ENCODE results near the gene PHF20.

The PHF20 gene

GRCh38 chr20:35910254-35910653 is 138.4 kb downstream of the PHF20 start:
- H3K36me3 ChIP-seq (ENCODE audit: control insufficient read depth, insufficient read depth, low read length): peaks cover 5% of the 10 kb centered on the region; the same call in 1 of the 2 replicates
- no CpG with 5 or more reads among the region's 3 CpGs for WGBS (ENCODE audit: insufficient coverage, insufficient read length)

GRCh38 chr20:35912881-35913280 is 141.1 kb downstream of the PHF20 start:
- no peak overlapping the region for H3K27ac ChIP-seq (ENCODE audit: low read length)
- no peaks in the 10 kb centered on the region for H3K27me3 ChIP-seq (ENCODE audit: control insufficient read depth, insufficient read depth, low read length)
- no peaks in the 10 kb centered on the region for H3K9me3 ChIP-seq (ENCODE audit: control insufficient read depth, insufficient read depth, low read length)
- no CpG with 5 or more reads among the region's 4 CpGs for WGBS (ENCODE audit: insufficient coverage, insufficient read length)
- H3K4me1 ChIP-seq (ENCODE audit: control insufficient read depth, insufficient read depth, low read length): no peaks in the 10 kb centered on the region
- H3K36me3 ChIP-seq (ENCODE audit: control insufficient read depth, insufficient read depth, low read length): peaks cover 5% of the 10 kb centered on the region
- DNase-seq (ENCODE audit: low read depth, low spot score): no peak
- H3K4me3 ChIP-seq (ENCODE audit: low read length): no peak overlapping the region

More at GRCh38 chr20:35910254-35910653, 138.4 kb downstream of the PHF20 start:
- Histone ChIP-seq H3K27ac (ENCODE audit: low read length) (no peak overlapping the region), H3K4me3 (ENCODE audit: low read length) (no peak overlapping the region), H3K4me1 (ENCODE audit: control insufficient read depth, insufficient read depth, low read length) (no peaks in the 10 kb centered on the region), H3K27me3 (ENCODE audit: control insufficient read depth, insufficient read depth, low read length) (no peaks in the 10 kb centered on the region), H3K9me3 (ENCODE audit: control insufficient read depth, insufficient read depth, low read length) (no peaks in the 10 kb centered on the region)
- no peak for DNase-seq (ENCODE audit: low read depth, low spot score)

- H3K36me3 ChIP-seq (ENCODE audit: control insufficient read depth, insufficient read depth, low read length): peaks cover 7% of the 10 kb centered on the region
- H3K4me1 ChIP-seq (ENCODE audit: control insufficient read depth, insufficient read depth, low read length): no peaks in the 10 kb centered on the region
- H3K27me3 ChIP-seq (ENCODE audit: control insufficient read depth, insufficient read depth, low read length): no peaks in the 10 kb centered on the region
- H3K27ac ChIP-seq (ENCODE audit: low read length): no peak overlapping the region
- no peak for DNase-seq (ENCODE audit: low read depth, low spot score)
- H3K4me3 ChIP-seq (ENCODE audit: low read length): no peak overlapping the region
- WGBS (ENCODE audit: insufficient coverage, insufficient read length): no CpG with 5 or more reads among the region's 3 CpGs
- H3K9me3 ChIP-seq (ENCODE audit: control insufficient read depth, insufficient read depth, low read length): no peaks in the 10 kb centered on the region
Observed at GRCh38 chr20:35917077-35917476, 145.3 kb downstream of the PHF20 start.

GRCh38 chr20:35918021-35918420 is 146.2 kb downstream of the PHF20 start:
- Histone ChIP-seq H3K36me3 (ENCODE audit: control insufficient read depth, insufficient read depth, low read length) (peaks cover 7% of the 10 kb centered on the region), H3K4me1 (ENCODE audit: control insufficient read depth, insufficient read depth, low read length) (no peaks in the 10 kb centered on the region), H3K27ac (ENCODE audit: low read length) (no peak overlapping the region), H3K27me3 (ENCODE audit: control insufficient read depth, insufficient read depth, low read length) (no peaks in the 10 kb centered on the region), H3K4me3 (ENCODE audit: low read length) (no peak overlapping the region), H3K9me3 (ENCODE audit: control insufficient read depth, insufficient read depth, low read length) (no peaks in the 10 kb centered on the region)
- DNase-seq (ENCODE audit: low read depth, low spot score): no peak
- WGBS (ENCODE audit: insufficient coverage, insufficient read length): no CpG with 5 or more reads among the region's 1 CpG

DNA sequence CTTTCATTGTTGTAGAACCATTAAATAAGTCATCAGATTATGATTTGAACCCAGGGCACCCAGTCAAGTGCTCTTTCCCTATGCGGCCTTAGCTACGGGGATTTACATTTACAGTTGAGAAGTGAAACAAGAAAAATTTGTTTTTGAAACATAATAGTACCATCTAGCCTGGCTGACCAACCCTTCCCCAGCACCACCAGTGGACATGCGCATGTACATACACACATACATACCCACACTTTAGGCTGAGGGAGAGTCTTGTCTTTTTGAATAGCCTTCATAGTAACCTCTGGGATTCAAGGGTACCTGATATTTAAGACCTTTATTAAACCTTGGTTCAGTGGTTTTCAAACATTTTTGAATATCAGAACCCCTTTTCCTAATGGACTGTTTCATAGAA is 148.7 kb downstream of the PHF20 start:
- Histone ChIP-seq H3K27ac (ENCODE audit: low read length) (no peak overlapping the region), H3K4me1 (ENCODE audit: control insufficient read depth, insufficient read depth, low read length) (no peaks in the 10 kb centered on the region), H3K36me3 (ENCODE audit: control insufficient read depth, insufficient read depth, low read length) (peaks cover 3% of the 10 kb centered on the region), H3K9me3 (ENCODE audit: control insufficient read depth, insufficient read depth, low read length) (no peaks in the 10 kb centered on the region), H3K4me3 (ENCODE audit: low read length) (no peak overlapping the region), H3K27me3 (ENCODE audit: control insufficient read depth, insufficient read depth, low read length) (no peaks in the 10 kb centered on the region)
- no peak for DNase-seq (ENCODE audit: low read depth, low spot score)
- no CpG with 5 or more reads among the region's 3 CpGs for WGBS (ENCODE audit: insufficient coverage, insufficient read length)

- H3K4me3 ChIP-seq (ENCODE audit: low read length): no peak overlapping the region
- no peak for DNase-seq (ENCODE audit: low read depth, low spot score)
- no CpG with 5 or more reads among the region's 2 CpGs for WGBS (ENCODE audit: insufficient coverage, insufficient read length)
- no peaks in the 10 kb centered on the region for H3K9me3 ChIP-seq (ENCODE audit: control insufficient read depth, insufficient read depth, low read length)
- H3K27ac ChIP-seq (ENCODE audit: low read length): no peak overlapping the region
- peaks cover 7% of the 10 kb centered on the region; the same call in 1 of the 2 replicates for H3K36me3 ChIP-seq (ENCODE audit: control insufficient read depth, insufficient read depth, low read length)
- no peaks in the 10 kb centered on the region for H3K27me3 ChIP-seq (ENCODE audit: control insufficient read depth, insufficient read depth, low read length)
- H3K4me1 ChIP-seq (ENCODE audit: control insufficient read depth, insufficient read depth, low read length): peaks cover 3% of the 10 kb centered on the region; the same call in 1 of the 2 replicates
Observed at GRCh38 chr20:35929301-35929700, 157.5 kb downstream of the PHF20 start.

GRCh38 chr20:35934050-35934449 is 162.2 kb downstream of the PHF20 start:
- peaks cover 3% of the 10 kb centered on the region; the same call in 1 of the 2 replicates for H3K36me3 ChIP-seq (ENCODE audit: control insufficient read depth, insufficient read depth, low read length)
- no CpG with 5 or more reads among the region's 4 CpGs for WGBS (ENCODE audit: insufficient coverage, insufficient read length)
- H3K9me3 ChIP-seq (ENCODE audit: control insufficient read depth, insufficient read depth, low read length): no peaks in the 10 kb centered on the region
- DNase-seq (ENCODE audit: low read depth, low spot score): no peak
- no peaks in the 10 kb centered on the region for H3K27me3 ChIP-seq (ENCODE audit: control insufficient read depth, insufficient read depth, low read length)
- H3K4me1 ChIP-seq (ENCODE audit: control insufficient read depth, insufficient read depth, low read length): peaks cover 6% of the 10 kb centered on the region; the same call in 1 of the 2 replicates
- no peak overlapping the region for H3K27ac ChIP-seq (ENCODE audit: low read length)
- no peak overlapping the region for H3K4me3 ChIP-seq (ENCODE audit: low read length)

DNA sequence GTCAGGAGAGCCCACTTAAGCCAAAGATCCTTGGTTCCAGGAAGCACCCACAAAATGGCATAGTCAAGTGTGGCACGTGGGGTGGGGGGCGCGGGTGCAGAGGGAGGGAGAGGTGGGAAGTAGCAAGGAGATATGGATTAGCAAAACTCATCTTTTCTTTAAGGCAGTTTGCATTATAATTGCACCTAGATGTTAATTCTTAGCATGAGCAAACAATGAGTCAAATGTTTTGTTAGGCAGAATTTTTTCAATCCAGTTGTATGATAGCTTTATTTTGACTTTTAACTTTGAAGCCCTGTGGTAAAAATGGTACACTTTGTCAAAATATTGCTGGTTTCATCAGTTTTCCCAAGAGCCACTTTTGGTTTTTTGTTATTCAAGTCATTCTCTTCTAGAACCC is 167.4 kb downstream of the PHF20 start:
- no peak for DNase-seq (ENCODE audit: low read depth, low spot score)
- no CpG with 5 or more reads among the region's 3 CpGs for WGBS (ENCODE audit: insufficient coverage, insufficient read length)
- Histone ChIP-seq H3K9me3 (ENCODE audit: control insufficient read depth, insufficient read depth, low read length) (no peaks in the 10 kb centered on the region), H3K4me3 (ENCODE audit: low read length) (no peak overlapping the region), H3K27me3 (ENCODE audit: control insufficient read depth, insufficient read depth, low read length) (no peaks in the 10 kb centered on the region), H3K27ac (ENCODE audit: low read length) (no peak overlapping the region), H3K36me3 (ENCODE audit: control insufficient read depth, insufficient read depth, low read length) (peaks cover 3% of the 10 kb centered on the region; the same call in 1 of the 2 replicates), H3K4me1 (ENCODE audit: control insufficient read depth, insufficient read depth, low read length) (peaks cover 3% of the 10 kb centered on the region; the same call in 1 of the 2 replicates)

GRCh38 chr20:35941620-35942019 is 169.8 kb downstream of the PHF20 start:
- WGBS (ENCODE audit: insufficient coverage, insufficient read length): no CpG with 5 or more reads among the region's 2 CpGs

DNA sequence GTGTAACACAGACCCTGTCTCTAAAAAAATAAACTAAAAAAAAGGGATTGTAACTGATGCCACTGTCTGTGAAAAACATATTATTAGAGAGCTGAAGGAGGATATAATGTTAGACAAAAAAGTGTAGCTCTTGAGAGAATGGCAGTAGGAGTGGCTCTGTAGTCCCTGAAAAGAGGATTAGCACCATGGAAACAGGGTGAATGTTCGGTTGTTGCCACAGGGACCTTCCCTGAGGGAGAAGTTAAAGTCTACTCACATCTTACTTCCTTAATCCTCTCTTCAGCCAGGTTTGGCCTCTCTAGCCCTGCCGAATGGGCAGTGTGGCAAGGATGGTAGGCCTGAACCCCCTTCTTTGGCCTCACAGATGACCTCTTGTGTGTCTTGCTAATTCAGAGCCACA is 170.4 kb downstream of the PHF20 start:
- H3K4me3 ChIP-seq (ENCODE audit: low read length): no peak overlapping the region
- no peaks in the 10 kb centered on the region for H3K4me1 ChIP-seq (ENCODE audit: control insufficient read depth, insufficient read depth, low read length)
- no peaks in the 10 kb centered on the region for H3K27me3 ChIP-seq (ENCODE audit: control insufficient read depth, insufficient read depth, low read length)
- no peak for DNase-seq (ENCODE audit: low read depth, low spot score)
- no peaks in the 10 kb centered on the region for H3K9me3 ChIP-seq (ENCODE audit: control insufficient read depth, insufficient read depth, low read length)
- H3K27ac ChIP-seq (ENCODE audit: low read length): no peak overlapping the region
- WGBS (ENCODE audit: insufficient coverage, insufficient read length): no CpG with 5 or more reads among the region's 2 CpGs
- peaks cover 3% of the 10 kb centered on the region; the same call in 1 of the 2 replicates for H3K36me3 ChIP-seq (ENCODE audit: control insufficient read depth, insufficient read depth, low read length)

More at GRCh38 chr20:35941620-35942019, 169.8 kb downstream of the PHF20 start:
- Histone ChIP-seq H3K27me3 (ENCODE audit: control insufficient read depth, insufficient read depth, low read length) (no peaks in the 10 kb centered on the region), H3K9me3 (ENCODE audit: control insufficient read depth, insufficient read depth, low read length) (no peaks in the 10 kb centered on the region), H3K36me3 (ENCODE audit: control insufficient read depth, insufficient read depth, low read length) (peaks cover 3% of the 10 kb centered on the region; the same call in 1 of the 2 replicates), H3K27ac (ENCODE audit: low read length) (no peak overlapping the region), H3K4me3 (ENCODE audit: low read length) (no peak overlapping the region), H3K4me1 (ENCODE audit: control insufficient read depth, insufficient read depth, low read length) (no peaks in the 10 kb centered on the region)
- no peak for DNase-seq (ENCODE audit: low read depth, low spot score)

GRCh38 chr20:35947489-35947888 is 175.7 kb downstream of the PHF20 start:
- 0 out of 2 replicates have a peak, but pooled peaks cover 3% of the 10 kb centered on the region for H3K36me3 ChIP-seq (ENCODE audit: control insufficient read depth, insufficient read depth, low read length)
- H3K27ac ChIP-seq (ENCODE audit: low read length): no peak overlapping the region
- no CpG with 5 or more reads among the region's 9 CpGs for WGBS (ENCODE audit: insufficient coverage, insufficient read length)
- H3K9me3 ChIP-seq (ENCODE audit: control insufficient read depth, insufficient read depth, low read length): no peaks in the 10 kb centered on the region
- H3K4me3 ChIP-seq (ENCODE audit: low read length): no peak overlapping the region
- no peaks in the 10 kb centered on the region for H3K27me3 ChIP-seq (ENCODE audit: control insufficient read depth, insufficient read depth, low read length)
- no peak for DNase-seq (ENCODE audit: low read depth, low spot score)
- no peaks in the 10 kb centered on the region for H3K4me1 ChIP-seq (ENCODE audit: control insufficient read depth, insufficient read depth, low read length)
